Stimulated activated CD8-positive, alpha-beta memory T cell treated with anti-CD3 and anti-CD28 coated beads, Interleukin-7, amount 100 ng/mL, for 24 hours (primary cell): ENCODE results near the gene SSC4D.
"Not testable (repeated sequence)": the region's sequence is repeated elsewhere in the genome, so short reads cannot be mapped to it uniquely, and the experiment has no call there.

ENCODE experiments used
- DNase-seq: peaks from one replicate; pipeline ENCODE4 v3.0.0-alpha.2; 2020; ENCODE audit warnings: low read depth

The SSC4D gene

GRCh38 chr7:76383089-76383944 lies 26.2 kb downstream of the SSC4D start:
- no peak for DNase-seq

DNA sequence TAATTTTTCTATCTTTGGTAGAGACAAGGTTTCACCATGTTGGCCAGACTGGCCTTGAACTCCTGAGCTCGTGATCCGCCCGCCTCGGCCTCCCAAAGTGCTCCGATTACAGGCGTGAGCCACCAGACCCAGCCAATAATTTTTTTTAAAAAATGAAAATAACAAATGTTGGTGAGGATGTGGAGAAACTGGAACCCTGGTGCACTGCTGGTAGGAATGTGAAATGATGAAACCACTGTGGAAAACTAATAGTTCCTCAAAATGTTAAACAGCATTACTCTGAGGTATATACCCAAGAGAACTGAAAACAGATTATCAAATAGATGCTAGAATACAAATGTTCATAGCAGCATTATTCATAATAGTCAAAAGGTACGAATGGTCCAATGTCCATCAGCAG lies 27.7 kb downstream of the SSC4D start:
- DNase-seq, result no peak

GRCh38 chr7:76380623-76380966 lies 28.9 kb downstream of the SSC4D start:
- DNase-seq, result no peak

DNA sequence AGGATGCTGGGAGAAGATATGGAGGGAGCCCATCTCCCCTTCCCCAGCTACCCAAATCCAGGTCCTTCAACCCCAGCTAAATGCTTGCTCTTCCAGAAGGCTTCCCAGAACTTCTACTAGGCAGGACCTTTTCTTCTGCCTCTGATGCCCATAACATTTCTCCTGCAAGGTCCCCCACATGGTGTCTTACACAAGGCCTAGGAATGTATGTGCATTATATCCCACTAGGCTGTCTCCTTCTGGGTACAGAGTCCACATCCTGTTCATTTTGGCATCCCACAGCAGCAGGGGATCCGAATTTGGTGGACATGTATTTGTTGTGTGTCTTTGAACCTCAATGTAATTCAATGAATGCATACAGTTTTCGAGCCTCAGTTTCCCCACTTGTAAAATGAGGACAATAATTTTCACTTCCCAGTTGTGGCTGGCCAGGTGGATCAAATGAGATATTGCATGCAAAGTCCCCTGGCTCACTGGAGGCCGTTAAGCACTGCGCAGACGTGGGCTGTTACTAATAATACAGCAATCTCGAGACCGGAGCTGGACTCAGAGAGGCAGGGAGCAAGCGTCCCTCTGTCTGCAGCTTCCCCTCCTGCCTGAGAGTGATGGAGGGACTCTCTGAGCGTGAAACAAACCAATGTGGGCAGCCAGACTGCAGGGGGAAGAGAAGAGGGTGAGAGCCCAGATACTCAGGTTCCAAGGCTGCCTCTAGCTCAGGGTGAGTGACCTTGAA lies 32.1 kb downstream of the SSC4D start:
- no peak for DNase-seq

DNA sequence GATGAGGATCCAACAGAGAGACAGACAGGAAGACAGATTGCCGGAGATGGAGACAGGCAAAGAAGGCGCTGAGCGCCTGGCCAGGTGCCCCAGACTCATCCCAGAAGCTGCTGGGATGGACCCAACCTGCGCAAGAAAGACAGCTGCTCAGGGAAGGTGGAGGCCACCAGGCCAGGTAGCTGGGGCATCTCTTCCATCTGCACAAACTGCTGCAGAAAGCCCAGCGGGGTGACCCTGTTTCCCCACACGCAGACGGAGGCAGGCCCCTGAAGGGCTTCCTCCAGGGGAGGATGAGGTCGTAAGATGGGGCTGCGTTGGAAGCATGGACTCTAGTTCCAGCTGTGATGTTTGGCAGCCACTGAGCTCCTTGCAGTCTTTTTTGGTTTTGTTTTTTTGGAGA lies 34.2 kb downstream of the SSC4D start:
- no peak for DNase-seq

- DNase-seq, result no peak
Measured at GRCh38 chr7:76372984-76373833, 36.3 kb downstream of the SSC4D start.

- DNase-seq, result no peak
Measured at GRCh38 chr7:76371396-76371795, 38.1 kb downstream of the SSC4D start.

- DNase-seq, result no peak
Measured at GRCh38 chr7:76369018-76369417, 40.5 kb downstream of the SSC4D start.

GRCh38 chr7:76368190-76368589 lies 41.3 kb downstream of the SSC4D start:
- no peak for DNase-seq

- no peak for DNase-seq
Measured at GRCh38 chr7:76364198-76364584, 45.3 kb downstream of the SSC4D start.

- DNase-seq, result not testable (repeated sequence)
Measured at GRCh38 chr7:76363754-76364153, 45.7 kb downstream of the SSC4D start.

- no peak for DNase-seq
Measured at GRCh38 chr7:76359978-76360638, 49.4 kb downstream of the SSC4D start.

GRCh38 chr7:76359111-76359977 lies 50.2 kb downstream of the SSC4D start:
- DNase-seq, result peak; percentile 78

DNA sequence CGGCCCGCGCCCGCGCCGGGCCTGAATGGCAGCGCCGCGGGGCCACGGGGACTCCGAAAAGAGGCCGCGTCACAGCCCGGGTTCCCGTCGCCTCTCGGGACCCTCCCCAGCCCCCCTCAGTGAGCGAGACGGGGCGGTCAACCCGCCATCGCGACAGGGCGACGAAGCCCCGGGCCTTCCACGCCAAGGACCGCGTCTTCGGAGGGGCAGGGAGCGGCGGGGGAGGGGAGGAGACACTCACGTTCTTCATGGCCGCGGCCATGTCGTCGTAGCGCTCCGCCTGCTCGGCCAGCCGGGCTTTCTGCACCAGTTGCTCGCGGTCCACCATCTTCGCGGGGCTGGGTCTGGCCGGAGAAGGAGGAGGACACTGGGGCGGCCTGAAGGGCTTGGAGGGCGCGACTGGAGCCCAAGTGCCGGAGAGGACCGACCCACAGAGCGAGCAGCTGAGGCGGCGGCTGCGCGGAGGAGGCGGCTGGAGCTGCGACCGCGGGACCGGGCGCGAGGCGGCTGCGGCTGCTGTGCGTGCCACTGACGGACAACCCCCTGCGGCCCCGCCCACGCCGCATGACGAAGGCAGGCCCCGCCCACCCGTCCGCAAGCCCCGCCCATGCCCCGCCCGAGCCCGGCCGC lies 50.9 kb downstream of the SSC4D start, which contains the start of gene YWHAG:
Gene YWHAG, minus strand, starts transcription at position 511 of the 630 bp plus-strand sequence. Its CDS starts 183 bp downstream, at position 328.
- DNase-seq, result peak; percentile 72

DNA sequence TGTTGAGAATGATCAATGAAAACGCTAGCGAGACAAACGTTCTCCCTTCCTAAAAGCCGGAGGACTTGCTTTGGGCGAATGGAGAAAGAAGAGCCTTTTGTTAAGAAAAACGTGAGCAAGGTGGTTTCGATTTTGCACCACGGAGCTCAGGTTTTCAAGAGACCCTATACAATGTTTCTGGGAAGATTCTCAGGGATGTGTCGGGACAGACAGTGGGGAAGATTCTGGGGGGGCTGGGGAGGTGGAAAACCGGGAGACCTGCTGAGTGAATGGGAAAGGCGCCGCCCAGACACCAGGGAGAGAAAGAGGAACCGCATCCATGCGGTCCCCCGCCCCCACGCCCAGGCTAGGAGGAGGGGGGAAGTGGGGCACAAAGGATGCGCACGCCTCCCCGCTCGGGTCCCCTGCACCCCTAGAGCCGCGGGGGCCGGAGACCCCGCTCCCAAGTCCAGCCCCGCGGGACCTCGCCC lies 51.5 kb downstream of the SSC4D start:
- peak; percentile 23 for DNase-seq

DNA sequence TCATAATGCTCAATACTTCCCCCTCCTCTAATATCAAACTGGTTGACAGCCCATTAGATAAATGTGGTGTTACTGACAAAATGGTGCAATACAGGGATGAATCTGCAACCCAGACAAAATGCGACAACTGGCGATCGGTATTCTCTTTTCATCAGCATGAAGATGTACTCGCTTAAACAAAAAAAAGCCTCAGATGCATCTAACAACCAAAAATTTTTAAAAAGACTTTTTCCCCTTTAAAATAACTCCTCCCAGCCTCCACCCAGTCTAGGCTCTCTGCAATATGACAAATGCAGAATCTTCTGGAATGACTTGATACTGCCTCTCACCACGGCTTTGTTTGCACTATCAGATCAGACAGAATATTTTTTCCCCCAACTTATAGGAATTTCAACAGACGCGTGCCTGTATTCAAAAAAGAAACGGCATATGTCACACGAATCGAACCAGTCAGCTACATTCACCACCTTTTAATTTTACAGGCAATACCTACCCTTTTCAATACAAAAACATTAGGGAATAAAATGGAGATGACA lies 52.0 kb downstream of the SSC4D start:
- DNase-seq, result no peak

GRCh38 chr7:76356823-76357222 lies 52.7 kb downstream of the SSC4D start:
- no peak for DNase-seq

DNA sequence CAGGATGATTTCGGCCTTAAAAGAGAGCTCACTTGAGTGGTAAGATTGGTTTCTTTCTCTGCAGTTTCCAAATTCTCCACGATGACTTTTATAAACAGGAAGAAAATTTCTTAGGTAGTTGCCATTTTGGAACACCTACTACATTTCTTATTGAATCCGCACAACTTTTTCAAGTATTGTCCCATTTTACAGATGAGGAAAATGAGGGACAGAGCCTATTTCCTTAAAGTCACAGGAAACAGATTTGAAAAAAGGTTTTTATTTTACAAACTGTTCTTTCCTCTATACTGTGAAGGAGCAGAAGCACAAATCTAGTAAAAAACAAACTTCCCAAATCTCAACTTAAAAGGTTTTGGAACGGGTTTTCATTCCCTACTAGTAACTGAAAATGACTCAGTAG lies 53.4 kb downstream of the SSC4D start:
- DNase-seq, result no peak

DNA sequence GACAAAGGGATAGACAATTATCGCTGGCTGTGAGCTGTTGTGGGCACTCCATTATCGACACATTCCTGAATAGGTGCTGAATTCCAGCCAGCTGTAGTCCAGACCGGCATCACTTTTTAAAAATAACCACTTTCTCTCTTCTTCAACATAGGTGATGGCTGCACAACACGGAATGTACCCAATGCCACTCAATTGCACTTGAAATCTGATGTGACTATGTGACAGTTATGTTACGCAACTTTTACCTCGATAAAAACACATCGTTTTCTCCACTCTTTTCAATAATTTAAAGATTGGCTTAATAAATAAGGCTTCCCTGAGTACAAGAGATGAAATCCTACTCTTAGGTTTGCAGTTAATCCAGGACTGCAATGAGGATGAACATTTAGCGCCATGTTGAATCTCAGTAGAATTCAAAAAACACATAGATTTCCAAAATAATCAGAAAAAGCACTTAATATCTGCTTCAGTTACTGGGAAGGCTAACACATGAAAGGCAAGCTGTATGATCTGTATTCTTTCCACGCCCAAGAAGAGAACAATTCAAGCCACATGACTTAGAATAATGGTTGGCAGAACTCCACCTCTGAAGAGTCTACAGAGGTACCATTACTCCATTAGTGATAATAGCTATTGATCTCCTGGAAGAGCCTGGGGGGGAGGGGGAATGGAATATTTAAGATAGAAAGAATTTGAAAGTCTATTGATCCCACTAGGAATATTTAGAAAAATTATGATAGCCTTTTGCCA lies 54.3 kb downstream of the SSC4D start:
- DNase-seq, result no peak
